GM08714 (cell line): ENCODE data around the gene GPA33.
A peak's percentile ranks its signal among the peaks of the same experiment; 100 is the strongest.

Source experiments
- H3K4me3 ChIP-seq: fragments of 200-500 bp; sonication (Bioruptor generic); 2 replicates; pipeline ENCODE4 v1.5.1; 2014; ENCODE audit warnings: mild to moderate bottlenecking, low read length, inconsistent platforms
- ZNF274 ChIP-seq: IDR thresholded peaks from 2 replicates; pipeline ENCODE4 v1.6.1; 2012; ENCODE audit warnings: mild to moderate bottlenecking, low read depth, low read length

GPA33 gene

GRCh38 chr1:167107456-167107855 is 17.3 kb upstream of the GPA33 start:
- H3K4me3 ChIP-seq = no peak overlapping the region
- TF ChIP-seq ZNF274 = no peak

- no peak overlapping the region for H3K4me3 ChIP-seq
- TF ChIP-seq ZNF274 = no peak
These were observed 15.9 kb upstream of the GPA33 start for GRCh38 chr1:167106119-167106461.

GRCh38 chr1:167105271-167106118 is 15.3 kb upstream of the GPA33 start:
- no peak for TF ChIP-seq ZNF274
- peak overlapping the region; percentile 40; the same call in 1 of the 2 replicates for H3K4me3 ChIP-seq

GRCh38 chr1:167104256-167104633 is 14.1 kb upstream of the GPA33 start:
- H3K4me3 ChIP-seq = no peak overlapping the region
- no peak for TF ChIP-seq ZNF274

- TF ChIP-seq ZNF274 = no peak
- H3K4me3 ChIP-seq = no peak overlapping the region
These were observed 12.9 kb upstream of the GPA33 start for GRCh38 chr1:167102906-167103573.

GRCh38 chr1:167101754-167102153 is 11.6 kb upstream of the GPA33 start:
- no peak for TF ChIP-seq ZNF274
- no peak overlapping the region for H3K4me3 ChIP-seq

GRCh38 chr1:167100730-167101129 is 10.6 kb upstream of the GPA33 start:
- no peak overlapping the region for H3K4me3 ChIP-seq
- TF ChIP-seq ZNF274 = no peak

- no peak for TF ChIP-seq ZNF274
- H3K4me3 ChIP-seq = no peak overlapping the region
These were observed 9.7 kb upstream of the GPA33 start for GRCh38 chr1:167099851-167100250.

- TF ChIP-seq ZNF274 = no peak
- no peak overlapping the region for H3K4me3 ChIP-seq
These were observed 5.2 kb upstream of the GPA33 start for GRCh38 chr1:167095368-167095767.

- no peak for TF ChIP-seq ZNF274
These were observed 4.5 kb upstream of the GPA33 start for GRCh38 chr1:167094690-167095089.

GRCh38 chr1:167093846-167094516 is 3.8 kb upstream of the GPA33 start, which contains the start of gene STYXL2:
Gene STYXL2, plus strand, starts transcription at chr1:167094075. Its CDS starts 775 bp downstream, at chr1:167094850.
- TF ChIP-seq ZNF274 = no peak
- no peak within 1 kb of the TSS for H3K4me3 ChIP-seq

More at GRCh38 chr1:167094690-167095089, 4.5 kb upstream of the GPA33 start:
- H3K4me3 ChIP-seq = no peak overlapping the region

- no peak overlapping the region for H3K4me3 ChIP-seq
- no peak for TF ChIP-seq ZNF274
These were observed 2.5 kb upstream of the GPA33 start for GRCh38 chr1:167092653-167093052.

GRCh38 chr1:167089939-167090313 is 251 bp downstream of the GPA33 start:
- no peak overlapping the region for H3K4me3 ChIP-seq

GRCh38 chr1:167088746-167089417 is 1.3 kb downstream of the GPA33 start:
- no peak for TF ChIP-seq ZNF274
- no peak overlapping the region for H3K4me3 ChIP-seq

More at GRCh38 chr1:167089939-167090313, 251 bp downstream of the GPA33 start:
- TF ChIP-seq ZNF274 = no peak
